Measurements from ENCODE around the gene CATSPERZ. TPM values are rescaled to one million over a fixed set of nuclear protein-coding genes. Genes with fewer than 3 reads are reported as not detected.

Gene CATSPERZ
- polyA plus RNA-seq, 1 experiment: not detected

- ChIA-PET POLR2A (interaction anchor here (0.6 to 1.1 kb wide), 5 partner anchors 12 to 1666 kb away, joined by 3 to 6 read pairs (median 3); partner anchors contain the start of genes ESRRA, FKBP2, NUDT22 and TRPT1), CTCF (interaction anchor here (1.2 to 6.3 kb wide), 10 partner anchors 11 to 113 kb away, joined by 3 to 41 read pairs (median 6); partner anchors contain the start of genes ESRRA, NUDT22 and TRPT1)
- Histone ChIP-seq H3K36me3 (ENCODE audit: control insufficient read depth, insufficient read depth, low read length) (peaks cover 17% of the 10 kb centered on the region), H3K4me3 (ENCODE audit: low read depth, low read length) (peak within 1 kb of the TSS; percentile 98), H3K27me3 (ENCODE audit: control insufficient read depth, insufficient read depth, low read length) (no peaks in the 10 kb centered on the region)
- DNase-seq (ENCODE audit: low read depth): peak; percentile 86
- TF ChIP-seq CTCF (IDR thresholded peaks at IDR 0.05; ENCODE audit: insufficient read depth, low read depth, low read length): no peak
Observed at GRCh38 chr11:64317325-64317960, 17.3 kb downstream of the CATSPERZ start, which contains the start of gene TRMT112. Gene TRMT112, minus strand, starts transcription at chr11:64317559. Its CDS starts 33 bp downstream, at chr11:64317526.

GRCh38 chr11:64317961-64318765 lies 18.0 kb downstream of the CATSPERZ start, which contains the start of gene PRDX5:
Gene PRDX5, plus strand, starts transcription at chr11:64318121. Its CDS starts 95 bp downstream, at chr11:64318216.
- peak; percentile 79 for DNase-seq (ENCODE audit: low read depth)
- H3K27me3 ChIP-seq (ENCODE audit: control insufficient read depth, insufficient read depth, low read length): no peaks in the 10 kb centered on the region
- H3K36me3 ChIP-seq (ENCODE audit: control insufficient read depth, insufficient read depth, low read length): peaks cover 22% of the 10 kb centered on the region
- peak; percentile 27; the same call in 1 of the 2 replicates for TF ChIP-seq CTCF (IDR thresholded peaks at IDR 0.05; ENCODE audit: insufficient read depth, low read depth, low read length)
- ChIA-PET POLR2A (interaction anchor here (0.6 to 1.1 kb wide), 5 partner anchors 13 to 1666 kb away, joined by 3 to 6 read pairs (median 3); partner anchors contain the start of genes ESRRA, FKBP2, NUDT22 and TRPT1), CTCF (interaction anchor here (1.2 to 6.3 kb wide), 9 partner anchors 12 to 114 kb away, joined by 3 to 41 read pairs (median 6); partner anchors contain the start of genes ESRRA, NUDT22 and TRPT1)
- H3K4me3 ChIP-seq (ENCODE audit: low read depth, low read length): peak within 1 kb of the TSS; percentile 98

- ChIA-PET POLR2A (no interaction called here), CTCF (interaction anchor here (1.3 to 2.7 kb wide), 5 partner anchors 13 to 115 kb away, joined by 3 to 20 read pairs (median 5); partner anchors contain the start of gene ESRRA)
- H3K27me3 ChIP-seq (ENCODE audit: control insufficient read depth, insufficient read depth, low read length): no peaks in the 10 kb centered on the region
- peak overlapping the region; percentile 98 for H3K4me3 ChIP-seq (ENCODE audit: low read depth, low read length)
- DNase-seq (ENCODE audit: low read depth): no peak
- peaks cover 22% of the 10 kb centered on the region for H3K36me3 ChIP-seq (ENCODE audit: control insufficient read depth, insufficient read depth, low read length)
- no peak for TF ChIP-seq CTCF (IDR thresholded peaks at IDR 0.05; ENCODE audit: insufficient read depth, low read depth, low read length)
Observed at GRCh38 chr11:64318766-64319761, 18.9 kb downstream of the CATSPERZ start.

- CTCF ChIA-PET: interaction anchor here (1.3 kb wide), 2 partner anchors 16 to 20 kb away, joined by 3 to 5 read pairs; partner anchors contain the start of gene ESRRA
- H3K36me3 ChIP-seq (ENCODE audit: control insufficient read depth, insufficient read depth, low read length): peaks cover 16% of the 10 kb centered on the region
- no peak overlapping the region for H3K4me3 ChIP-seq (ENCODE audit: low read depth, low read length)
- POLR2A ChIA-PET: no interaction called here
- no peak for DNase-seq (ENCODE audit: low read depth)
- no peaks in the 10 kb centered on the region for H3K27me3 ChIP-seq (ENCODE audit: control insufficient read depth, insufficient read depth, low read length)
- no peak for TF ChIP-seq CTCF (IDR thresholded peaks at IDR 0.05; ENCODE audit: insufficient read depth, low read depth, low read length)
Observed at GRCh38 chr11:64320556-64320955, 20.4 kb downstream of the CATSPERZ start.

Measured in BJ (cell line).